Measurements from ENCODE around the gene FBN2.

DNA sequence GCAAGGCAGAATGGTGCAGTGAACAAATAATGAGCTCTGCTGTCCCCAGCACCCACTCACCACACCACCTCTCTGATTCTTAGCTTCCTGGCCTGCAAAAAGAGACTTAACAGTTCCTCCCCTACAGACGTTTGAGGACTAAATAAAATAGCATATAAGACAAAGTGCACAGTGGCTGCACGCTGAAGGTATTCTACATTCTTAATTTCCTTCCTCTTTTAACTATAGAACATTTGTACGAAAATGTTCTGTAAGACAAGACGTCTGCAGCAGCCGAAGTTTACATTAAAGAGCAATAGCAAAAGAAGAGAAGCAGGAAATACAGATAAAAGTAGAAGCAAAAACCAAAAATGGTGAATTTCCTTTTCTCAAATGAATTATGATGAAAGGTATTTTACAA lies 15.7 kb downstream of the FBN2 start:
- TF ChIP-seq, protein P1, sequence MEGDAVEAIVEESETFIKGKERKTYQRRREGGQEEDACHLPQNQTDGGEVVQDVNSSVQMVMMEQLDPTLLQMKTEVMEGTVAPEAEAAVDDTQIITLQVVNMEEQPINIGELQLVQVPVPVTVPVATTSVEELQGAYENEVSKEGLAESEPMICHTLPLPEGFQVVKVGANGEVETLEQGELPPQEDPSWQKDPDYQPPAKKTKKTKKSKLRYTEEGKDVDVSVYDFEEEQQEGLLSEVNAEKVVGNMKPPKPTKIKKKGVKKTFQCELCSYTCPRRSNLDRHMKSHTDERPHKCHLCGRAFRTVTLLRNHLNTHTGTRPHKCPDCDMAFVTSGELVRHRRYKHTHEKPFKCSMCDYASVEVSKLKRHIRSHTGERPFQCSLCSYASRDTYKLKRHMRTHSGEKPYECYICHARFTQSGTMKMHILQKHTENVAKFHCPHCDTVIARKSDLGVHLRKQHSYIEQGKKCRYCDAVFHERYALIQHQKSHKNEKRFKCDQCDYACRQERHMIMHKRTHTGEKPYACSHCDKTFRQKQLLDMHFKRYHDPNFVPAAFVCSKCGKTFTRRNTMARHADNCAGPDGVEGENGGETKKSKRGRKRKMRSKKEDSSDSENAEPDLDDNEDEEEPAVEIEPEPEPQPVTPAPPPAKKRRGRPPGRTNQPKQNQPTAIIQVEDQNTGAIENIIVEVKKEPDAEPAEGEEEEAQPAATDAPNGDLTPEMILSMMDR (IDR thresholded peaks at IDR 0.05), result no peak
- TF ChIP-seq TCF7L2 (IDR thresholded peaks at IDR 0.05; ENCODE audit: low read depth, low read length) (no peak), REST (IDR thresholded peaks at IDR 0.05; ENCODE audit: insufficient read depth in 1 of 2, low read depth in 2 of 2, low read length in 1 of 2) (no peak), POLR2AphosphoS5 (IDR thresholded peaks at IDR 0.05; ENCODE audit: low read depth, low read length) (no peak)
